Dermis microvascular lymphatic vessel endothelial cell (primary cell): ENCODE results near the gene SRL. TPM values are rescaled to one million over a fixed set of nuclear protein-coding genes. Genes with fewer than 3 reads are reported as not detected.
"Not testable (repeated sequence)": the region's sequence is repeated elsewhere in the genome, so short reads cannot be mapped to it uniquely, and the experiment has no call there.

Experiments used
- DNase-seq, 2 donors: peaks; one replicate each; pipeline versions ENCODE4 v3.0.0 to v3.0.0-alpha.2; 2010; ENCODE audit warnings: low read depth in 2 of 2
- total RNA-seq: library from RNA; depleted of rRNA; stranded (reverse); fragments of >200 nt; gene quantifications from 2 replicates; pipeline ENCODE4 v1.2.1, GENCODE V29; 2014

Gene SRL
- total RNA-seq, 1 donor from 2014 or later = under 0.01 TPM

GRCh38 chr16:4261557-4262172 is 19.8 kb upstream of the SRL start:
- peak in 1 of 2 donors; percentile 26 for DNase-seq

- no peak for DNase-seq
Observed at GRCh38 chr16:4260360-4260759, 18.5 kb upstream of the SRL start.

GRCh38 chr16:4257646-4258556 is 16.0 kb upstream of the SRL start:
- no peak for DNase-seq

GRCh38 chr16:4253394-4254150 is 11.7 kb upstream of the SRL start:
- peak; percentile 98 to 100 for DNase-seq

- not testable (repeated sequence) for DNase-seq
Observed at GRCh38 chr16:4253012-4253393, 11.1 kb upstream of the SRL start.

GRCh38 chr16:4249530-4250308 is 7.8 kb upstream of the SRL start:
- DNase-seq = no peak

GRCh38 chr16:4247460-4247784 is 5.5 kb upstream of the SRL start:
- no peak for DNase-seq

GRCh38 chr16:4246777-4247459 is 5.0 kb upstream of the SRL start:
- no peak for DNase-seq

- no peak for DNase-seq
Observed at GRCh38 chr16:4245077-4245791, 3.4 kb upstream of the SRL start.

- DNase-seq = no peak
Observed at GRCh38 chr16:4244254-4245076, 2.6 kb upstream of the SRL start.

GRCh38 chr16:4241258-4241927 is 487 bp downstream of the SRL start:
- DNase-seq = no peak

GRCh38 chr16:4240624-4241023 is 1.3 kb downstream of the SRL start:
- DNase-seq = no peak

- DNase-seq = no peak
Observed at GRCh38 chr16:4239682-4240175, 2.2 kb downstream of the SRL start.

- DNase-seq = peak in 1 of 2 donors; percentile 22
Observed at GRCh38 chr16:4239020-4239419, 2.9 kb downstream of the SRL start.

GRCh38 chr16:4233431-4233830 is 8.4 kb downstream of the SRL start:
- no peak for DNase-seq

GRCh38 chr16:4232541-4233386 is 9.1 kb downstream of the SRL start:
- no peak for DNase-seq

GRCh38 chr16:4231886-4232285 is 10.0 kb downstream of the SRL start:
- no peak for DNase-seq

- no peak for DNase-seq
Observed at GRCh38 chr16:4231367-4231766, 10.5 kb downstream of the SRL start.
